GM23338 (cell line): ENCODE measurements around the gene HS6ST2. TPM values are rescaled to one million over a fixed set of nuclear protein-coding genes. Genes with fewer than 3 reads are reported as not detected.

Source experiments
- ATAC-seq: fragments of 200-7000 bp; cut with Tn5 transposase; 3 replicates; pipeline ENCODE4 v1.9.1; 2020
- DNase-seq: peaks from one replicate; pipeline ENCODE4 v3.0.0-alpha.2; 2015; ENCODE audit warnings: low spot score
- H2AFZ ChIP-seq: fragments of 200-600 bp; sonication (generic); 2 replicates; pipeline ENCODE4 v1.8.0; 2016; ENCODE audit warnings: antibody characterized with exemption, mild to moderate bottlenecking, moderate library complexity
- H3F3A ChIP-seq: fragments of 200-600 bp; sonication (generic); replicated peaks from 2 replicates; pipeline ENCODE4 v1.8.0; 2017; ENCODE audit warnings: antibody characterized with exemption, mixed run types, low read depth
- H3K27ac ChIP-seq: fragments of 200-600 bp; sonication (generic); 2 replicates; pipeline ENCODE4 v1.6.1; 2016; ENCODE audit warnings: low read depth
- H3K27me3 ChIP-seq: fragments of 200-600 bp; sonication (generic); 2 replicates; pipeline ENCODE4 v1.8.0; 2016; ENCODE audit warnings: mild to moderate bottlenecking, mixed run types, moderate library complexity; ENCODE audit not compliant: insufficient read depth
- H3K36me3 ChIP-seq: fragments of 200-600 bp; sonication (generic); 2 replicates; pipeline ENCODE4 v1.8.0; 2016; ENCODE audit warnings: mild to moderate bottlenecking; ENCODE audit not compliant: insufficient read depth
- H3K4me1 ChIP-seq: fragments of 200-600 bp; sonication (generic); 2 replicates; pipeline ENCODE4 v1.8.0; 2016; ENCODE audit warnings: mild to moderate bottlenecking, moderate library complexity; ENCODE audit not compliant: insufficient read depth
- H3K4me2 ChIP-seq: fragments of 200-600 bp; sonication (generic); 2 replicates; pipeline ENCODE4 v1.7.1; 2017; ENCODE audit warnings: mixed run types
- H3K4me3 ChIP-seq: fragments of 200-600 bp; sonication (generic); 2 replicates; pipeline ENCODE4 v1.6.1; 2016; ENCODE audit warnings: mixed run types
- H3K79me2 ChIP-seq: fragments of 200-600 bp; sonication (generic); replicated peaks from 2 replicates; pipeline ENCODE4 v1.8.0; 2017; ENCODE audit warnings: mild to moderate bottlenecking; ENCODE audit not compliant: insufficient read depth
- H3K9me2 ChIP-seq: fragments of 200-600 bp; sonication (generic); 2 replicates; pipeline ENCODE4 v1.8.0; 2017; ENCODE audit not compliant: insufficient read depth
- H4K20me1 ChIP-seq: fragments of 200-600 bp; sonication (generic); replicated peaks from 2 replicates; pipeline ENCODE4 v1.8.0; 2017; ENCODE audit warnings: mild to moderate bottlenecking; ENCODE audit not compliant: insufficient read depth
- H3K27ac Mint-ChIP-seq: 2 replicates; pipeline ENCODE4 v1.8.0; 2020; ENCODE audit warnings: inconsistent platforms, mild to moderate bottlenecking, moderate library complexity, mixed read lengths
- H3K27me3 Mint-ChIP-seq: 3 replicates; pipeline ENCODE4 v1.8.0; 2022; ENCODE audit warnings: low read depth, mild to moderate bottlenecking, moderate library complexity, mixed read lengths, inconsistent platforms; ENCODE audit not compliant: insufficient read depth, poor library complexity
- H3K36me3 Mint-ChIP-seq: 3 replicates; pipeline ENCODE4 v1.8.0; 2021; ENCODE audit warnings: low read depth, mild to moderate bottlenecking, inconsistent platforms, moderate library complexity, mixed read lengths
- H3K4me1 Mint-ChIP-seq: 3 replicates; pipeline ENCODE4 v1.8.0; 2020; ENCODE audit warnings: mild to moderate bottlenecking, inconsistent platforms, mixed read lengths
- H3K4me3 Mint-ChIP-seq: 3 replicates; pipeline ENCODE4 v1.8.0; 2021; ENCODE audit warnings: moderate library complexity, mild to moderate bottlenecking, inconsistent platforms, mixed read lengths
- H3K9me3 Mint-ChIP-seq: 3 replicates; pipeline ENCODE4 v1.8.0; 2020; ENCODE audit warnings: moderate library complexity, mild to moderate bottlenecking, inconsistent platforms, mixed read lengths
- CREB1 ChIP-seq: fragments of 250-450 bp; sonication (Bioruptor Pico); IDR thresholded peaks from 2 replicates; pipeline ENCODE4 v1.5.0; 2020; ENCODE audit warnings: low read depth, mild to moderate bottlenecking, moderate library complexity
- ETS1 ChIP-seq: IDR thresholded peaks from 2 replicates; pipeline ENCODE4 v1.6.1; 2016; ENCODE audit warnings: antibody characterized with exemption
- EZH2 ChIP-seq: fragments of 200-600 bp; sonication (generic); IDR thresholded peaks from one replicate; pipeline ENCODE4 v1.8.0; 2017; ENCODE audit warnings: antibody characterized with exemption, mild to moderate bottlenecking, low read depth; ENCODE audit not compliant: unreplicated experiment
- EZH2phosphoT487 ChIP-seq: fragments of 200-600 bp; sonication (generic); IDR thresholded peaks from one replicate; pipeline ENCODE4 v1.8.1; 2018; ENCODE audit warnings: antibody characterized with exemption; ENCODE audit not compliant: unreplicated experiment
- JUNB ChIP-seq: IDR thresholded peaks from one replicate; pipeline ENCODE4 v1.6.1; 2016; ENCODE audit warnings: antibody characterized with exemption; ENCODE audit not compliant: unreplicated experiment
- NANOG ChIP-seq: IDR thresholded peaks from 2 replicates; pipeline ENCODE4 v1.6.1; 2016; ENCODE audit warnings: antibody characterized with exemption, borderline replicate concordance
- POLR2AphosphoS5 ChIP-seq: IDR thresholded peaks from 2 replicates; pipeline ENCODE4 v1.6.1; 2016; ENCODE audit warnings: antibody characterized with exemption, low read depth
- ZNF114 ChIP-seq: fragments of 250-450 bp; sonication (Bioruptor Pico); IDR thresholded peaks from 2 replicates; pipeline ENCODE4 v1.5.0; 2020; ENCODE audit warnings: mild to moderate bottlenecking, moderate library complexity
- ZNF331 ChIP-seq: fragments of 250-450 bp; sonication (Bioruptor Pico); IDR thresholded peaks from 2 replicates; pipeline ENCODE4 v1.5.0; 2020; ENCODE audit warnings: low read depth, mild to moderate bottlenecking, moderate library complexity
- ZNF462 ChIP-seq: fragments of 250-450 bp; sonication (Bioruptor Pico); IDR thresholded peaks from 2 replicates; pipeline ENCODE4 v1.5.0; 2020; ENCODE audit warnings: mild to moderate bottlenecking, moderate library complexity
- polyA plus RNA-seq: library from polyadenylated mRNA; unstranded; fragments of >200 nt; fragmentation: Nextera tagmentation; extraction: Ambion mirVana; gene quantifications from 2 replicates; pipeline ENCODE4 v1.2.1, GENCODE V29; 2016
- total RNA-seq: library from RNA; depleted of rRNA; stranded (reverse); fragments of >200 nt; shearing (Covaris generic); gene quantifications from 2 replicates; pipeline ENCODE4 v1.2.3, GENCODE V29; 2014
- TF ChIP-seq, protein P1 (sequence below), 2 experiments: fragments of 200-600 bp in 1 of 2; sonication (generic) in 1 of 2; conservative IDR thresholded peaks; 2 replicates each; pipeline versions ENCODE4 v1.5.1 to v1.6.1; 2016 to 2017; ENCODE audit warnings: antibody characterized with exemption in 2 of 2, low read depth in 2 of 2, mild to moderate bottlenecking in 2 of 2, moderate library complexity in 1 of 2
- TF ChIP-seq, protein P2 (sequence below): IDR thresholded peaks from one replicate; pipeline ENCODE4 v1.6.1; 2018; ENCODE audit warnings: antibody characterized with exemption; ENCODE audit not compliant: unreplicated experiment

Gene HS6ST2
- total and polyA plus RNA-seq, 2 experiments from 2014 or later: 0.82 to 4.8 TPM

DNA sequence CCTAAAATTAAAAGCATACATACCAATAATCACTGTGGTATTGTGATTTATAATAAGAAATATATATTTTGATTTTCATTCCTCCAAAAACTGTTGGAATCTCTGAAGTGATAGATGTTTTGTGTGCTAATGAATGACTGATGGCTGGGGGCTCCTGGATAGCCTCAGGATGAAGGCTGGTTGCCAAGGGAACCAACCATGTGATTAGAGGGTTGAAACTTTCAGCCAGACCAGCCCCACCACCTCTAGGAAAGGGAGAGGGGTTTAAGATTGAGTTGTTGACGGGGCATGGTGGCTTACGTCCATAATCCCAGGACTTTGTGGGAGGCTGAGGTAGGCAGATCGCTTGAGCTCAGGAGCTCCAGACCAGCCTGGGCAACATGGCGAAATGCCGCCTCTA is 34.0 kb downstream of the HS6ST2 start:
- no peak overlapping the region for H3K4me2 ChIP-seq
- no peaks in the 10 kb centered on the region for H3F3A ChIP-seq
- DNase-seq (no peak), ATAC-seq (no peak)
- no peaks in the 10 kb centered on the region for H3K79me2 ChIP-seq
- H3K27me3 Mint-ChIP-seq: peaks cover 2% of the 10 kb centered on the region
- H3K4me3 Mint-ChIP-seq: no peak overlapping the region
- H2AFZ ChIP-seq: no peak overlapping the region
- no peaks in the 10 kb centered on the region for H3K36me3 Mint-ChIP-seq
- H3K9me2 ChIP-seq: no peaks in the 10 kb centered on the region
- no peaks in the 10 kb centered on the region for H3K4me1 Mint-ChIP-seq
- TF ChIP-seq POLR2AphosphoS5 (no peak), NANOG (no peak), ZNF462 (CRISPR knock-in tag) (no peak), ZNF331 (CRISPR knock-in tag) (no peak), CREB1 (no peak), EZH2 (no peak), ETS1 (no peak), JUNB (no peak), ZNF114 (CRISPR knock-in tag) (no peak), EZH2phosphoT487 (no peak)
- TF ChIP-seq, protein P1, sequence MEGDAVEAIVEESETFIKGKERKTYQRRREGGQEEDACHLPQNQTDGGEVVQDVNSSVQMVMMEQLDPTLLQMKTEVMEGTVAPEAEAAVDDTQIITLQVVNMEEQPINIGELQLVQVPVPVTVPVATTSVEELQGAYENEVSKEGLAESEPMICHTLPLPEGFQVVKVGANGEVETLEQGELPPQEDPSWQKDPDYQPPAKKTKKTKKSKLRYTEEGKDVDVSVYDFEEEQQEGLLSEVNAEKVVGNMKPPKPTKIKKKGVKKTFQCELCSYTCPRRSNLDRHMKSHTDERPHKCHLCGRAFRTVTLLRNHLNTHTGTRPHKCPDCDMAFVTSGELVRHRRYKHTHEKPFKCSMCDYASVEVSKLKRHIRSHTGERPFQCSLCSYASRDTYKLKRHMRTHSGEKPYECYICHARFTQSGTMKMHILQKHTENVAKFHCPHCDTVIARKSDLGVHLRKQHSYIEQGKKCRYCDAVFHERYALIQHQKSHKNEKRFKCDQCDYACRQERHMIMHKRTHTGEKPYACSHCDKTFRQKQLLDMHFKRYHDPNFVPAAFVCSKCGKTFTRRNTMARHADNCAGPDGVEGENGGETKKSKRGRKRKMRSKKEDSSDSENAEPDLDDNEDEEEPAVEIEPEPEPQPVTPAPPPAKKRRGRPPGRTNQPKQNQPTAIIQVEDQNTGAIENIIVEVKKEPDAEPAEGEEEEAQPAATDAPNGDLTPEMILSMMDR (conservative IDR thresholded peaks at IDR 0.05; ENCODE audit: low read depth in 2 of 2): no peak
- TF ChIP-seq, protein P2, sequence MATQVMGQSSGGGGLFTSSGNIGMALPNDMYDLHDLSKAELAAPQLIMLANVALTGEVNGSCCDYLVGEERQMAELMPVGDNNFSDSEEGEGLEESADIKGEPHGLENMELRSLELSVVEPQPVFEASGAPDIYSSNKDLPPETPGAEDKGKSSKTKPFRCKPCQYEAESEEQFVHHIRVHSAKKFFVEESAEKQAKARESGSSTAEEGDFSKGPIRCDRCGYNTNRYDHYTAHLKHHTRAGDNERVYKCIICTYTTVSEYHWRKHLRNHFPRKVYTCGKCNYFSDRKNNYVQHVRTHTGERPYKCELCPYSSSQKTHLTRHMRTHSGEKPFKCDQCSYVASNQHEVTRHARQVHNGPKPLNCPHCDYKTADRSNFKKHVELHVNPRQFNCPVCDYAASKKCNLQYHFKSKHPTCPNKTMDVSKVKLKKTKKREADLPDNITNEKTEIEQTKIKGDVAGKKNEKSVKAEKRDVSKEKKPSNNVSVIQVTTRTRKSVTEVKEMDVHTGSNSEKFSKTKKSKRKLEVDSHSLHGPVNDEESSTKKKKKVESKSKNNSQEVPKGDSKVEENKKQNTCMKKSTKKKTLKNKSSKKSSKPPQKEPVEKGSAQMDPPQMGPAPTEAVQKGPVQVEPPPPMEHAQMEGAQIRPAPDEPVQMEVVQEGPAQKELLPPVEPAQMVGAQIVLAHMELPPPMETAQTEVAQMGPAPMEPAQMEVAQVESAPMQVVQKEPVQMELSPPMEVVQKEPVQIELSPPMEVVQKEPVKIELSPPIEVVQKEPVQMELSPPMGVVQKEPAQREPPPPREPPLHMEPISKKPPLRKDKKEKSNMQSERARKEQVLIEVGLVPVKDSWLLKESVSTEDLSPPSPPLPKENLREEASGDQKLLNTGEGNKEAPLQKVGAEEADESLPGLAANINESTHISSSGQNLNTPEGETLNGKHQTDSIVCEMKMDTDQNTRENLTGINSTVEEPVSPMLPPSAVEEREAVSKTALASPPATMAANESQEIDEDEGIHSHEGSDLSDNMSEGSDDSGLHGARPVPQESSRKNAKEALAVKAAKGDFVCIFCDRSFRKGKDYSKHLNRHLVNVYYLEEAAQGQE: no peak
- no peak overlapping the region for H3K4me3 ChIP-seq
- no peaks in the 10 kb centered on the region for H3K4me1 ChIP-seq
- no peaks in the 10 kb centered on the region for H3K27me3 ChIP-seq
- peaks cover 4% of the 10 kb centered on the region; the same call in 2 of the 3 replicates for H3K9me3 Mint-ChIP-seq
- H3K36me3 ChIP-seq: no peaks in the 10 kb centered on the region
- H3K27ac ChIP-seq: no peak overlapping the region
- H4K20me1 ChIP-seq: no peaks in the 10 kb centered on the region
- H3K27ac Mint-ChIP-seq: no peak overlapping the region
